ENCODE results near the gene GNG4. TPM values are rescaled to one million over a fixed set of nuclear protein-coding genes. Genes with fewer than 3 reads are reported as not detected.

Gene GNG4
- total and polyA plus RNA-seq, 9 of the 15 experiments (the other 6 are each of a cell fraction or from before 2014, with no cell fraction given), result 0.06 to 0.58 (median 0.08) TPM; not detected in 4

GRCh38 chr1:235504494-235505222, 144.9 kb downstream of the GNG4 start (continued):
- TF ChIP-seq POLR3G (IDR thresholded peaks at IDR 0.05; ENCODE audit: extremely low read depth, insufficient read length, insufficient replicate concordance) (no peak), E4F1 (CRISPR knock-in tag; IDR thresholded peaks at IDR 0.05; ENCODE audit: borderline replicate concordance) (no peak; the same call in 1 of the 2 replicates), ZNF280B (CRISPR knock-in tag; IDR thresholded peaks at IDR 0.05) (no peak), LEF1 (IDR thresholded peaks at IDR 0.05) (peak; percentile 26; the same call in 1 of the 2 replicates), ZSCAN32 (CRISPR knock-in tag; IDR thresholded peaks at IDR 0.05) (no peak), ZSCAN29 (IDR thresholded peaks at IDR 0.05) (no peak; the same call in 1 of the 2 replicates), POLR2B (IDR thresholded peaks at IDR 0.05; ENCODE audit: low read depth, partially characterized antibody) (peak; percentile 83), MCM3 (IDR thresholded peaks at IDR 0.05) (no peak), ZZZ3 (IDR thresholded peaks at IDR 0.05) (no peak), ETV1 (tag; conservative IDR thresholded peaks at IDR 0.05; ENCODE audit: low read depth) (peak; percentile 41; the same call in 1 of the 2 replicates), C11orf30 (IDR thresholded peaks at IDR 0.05; ENCODE audit: low read depth) (peak; percentile 81), MED1 (CRISPR knock-in tag; IDR thresholded peaks at IDR 0.05; ENCODE audit: borderline replicate concordance) (no peak), ZNF143 (CRISPR knock-in tag; IDR thresholded peaks at IDR 0.05) (peak; percentile 97), HDAC8 (tag; IDR thresholded peaks at IDR 0.05) (peak; percentile 85), AFF1 (IDR thresholded peaks at IDR 0.05; ENCODE audit: low read depth in 1 of 2, partially characterized antibody in 2 of 2) (peak; percentile 76 to 98), PHF21A (IDR thresholded peaks at IDR 0.05; ENCODE audit: borderline replicate concordance, low read depth) (peak; percentile 46; the same call in 1 of the 2 replicates), TBL1XR1 (IDR thresholded peaks at IDR 0.05; ENCODE audit: low read length in 2 of 2) (peak; percentile 53 to 70; a peak in 2 of 4 replicates), FOXP1 (CRISPR knock-in tag; IDR thresholded peaks at IDR 0.05) (peak; percentile 100), MLX (CRISPR knock-in tag; conservative IDR thresholded peaks at IDR 0.05) (0 out of 4 replicates have a peak, but pooled peaks have one; percentile 39 to 67), ZNF146 (CRISPR knock-in tag; IDR thresholded peaks at IDR 0.05; ENCODE audit: unreplicated experiment) (no peak)

Data from K562 (cell line).